ENCODE measurements around the gene PLEKHA7.

The PLEKHA7 gene

DNA sequence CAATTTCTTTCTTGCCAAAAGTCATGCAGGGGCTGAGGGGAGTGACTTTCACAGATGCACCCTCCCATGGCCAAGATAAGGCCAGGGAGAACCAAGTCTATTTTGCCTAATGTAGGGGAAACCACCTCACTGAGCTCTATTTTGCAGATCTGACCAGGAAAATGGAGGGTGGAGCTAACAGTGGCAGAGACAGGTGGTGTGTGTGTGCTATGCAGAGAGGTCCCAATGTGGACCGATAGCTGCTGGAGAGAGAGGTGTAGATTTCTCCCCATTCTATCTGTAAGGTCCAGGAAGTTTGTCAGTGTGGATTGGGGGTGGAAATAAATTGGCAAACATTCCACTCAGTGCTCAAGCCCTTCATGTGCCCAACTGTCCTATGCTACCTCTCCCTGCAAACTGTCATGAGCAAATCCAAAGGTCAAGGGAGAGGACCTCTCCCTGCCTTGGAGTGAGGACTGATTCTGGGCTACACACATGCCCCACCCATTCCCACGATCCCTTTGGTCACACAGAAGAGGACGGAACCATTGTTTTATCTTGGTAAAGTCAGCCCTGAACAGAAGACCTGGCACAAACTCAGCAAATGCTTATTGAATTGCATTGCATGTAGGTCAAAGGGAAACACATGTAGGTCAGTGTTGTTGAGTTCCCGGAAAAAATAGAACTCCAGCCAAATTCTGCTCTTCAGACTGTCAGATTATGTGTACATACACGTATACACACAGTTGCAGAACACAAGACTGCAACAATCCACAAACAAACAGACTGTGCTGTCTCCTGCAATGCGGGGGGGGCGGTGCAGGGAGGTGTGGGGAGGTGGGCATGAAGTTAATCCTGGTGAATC lies 209.9 kb downstream of the PLEKHA7 start:
- no peak for DNase-seq

DNA sequence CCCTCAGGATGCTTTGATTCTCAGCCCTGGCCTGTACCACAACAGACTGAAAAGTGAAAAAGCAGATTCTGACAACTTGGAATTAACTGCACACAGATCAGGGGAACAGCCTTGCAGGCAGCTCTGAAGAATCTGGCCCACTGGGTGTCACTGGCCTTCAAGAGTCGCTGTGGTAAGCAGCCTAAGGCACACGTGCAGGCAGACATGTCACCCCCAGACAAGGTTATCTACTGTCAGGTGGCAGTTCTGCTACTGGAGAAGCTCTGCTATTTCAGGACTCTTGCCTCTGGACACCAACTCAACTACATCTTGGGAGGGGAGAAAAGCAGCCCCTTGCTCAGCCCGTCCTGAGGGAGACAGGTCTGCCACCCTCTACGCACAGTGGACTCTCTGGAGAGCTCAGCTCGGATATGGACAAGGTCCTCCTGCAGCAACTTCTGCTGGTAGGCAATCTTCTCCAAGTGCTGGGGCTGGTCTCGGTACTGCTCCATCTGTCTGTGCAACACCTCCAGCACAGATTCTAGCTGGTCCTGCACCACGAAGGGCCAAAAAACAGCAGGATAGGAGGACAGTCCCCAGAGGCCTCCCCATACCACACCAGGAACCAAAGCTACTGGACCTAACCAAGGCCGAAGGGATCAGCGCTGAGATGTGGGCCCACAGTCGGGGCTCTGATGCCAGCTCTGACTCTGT lies 212.8 kb downstream of the PLEKHA7 start:
- no peak for DNase-seq

DNA sequence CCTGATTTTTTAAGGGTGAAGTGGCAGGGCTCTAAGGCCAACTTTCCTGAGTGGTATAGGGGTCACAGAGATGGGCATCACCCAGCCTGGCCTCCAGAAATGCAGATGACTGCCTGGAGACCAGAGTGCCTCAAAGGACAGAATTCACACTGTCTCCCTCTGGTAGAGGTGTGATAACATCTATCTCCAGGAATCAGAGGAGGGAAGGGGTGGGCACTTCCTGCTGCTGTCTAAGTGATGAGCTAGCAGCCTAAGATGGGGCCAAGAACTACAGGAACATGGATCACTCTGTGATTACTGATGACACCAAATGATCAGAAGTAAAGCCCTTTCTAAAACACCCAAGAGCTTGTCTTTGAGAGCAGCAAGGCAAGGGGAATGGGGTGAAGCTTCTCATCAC lies 213.8 kb downstream of the PLEKHA7 start:
- no peak for DNase-seq

DNA sequence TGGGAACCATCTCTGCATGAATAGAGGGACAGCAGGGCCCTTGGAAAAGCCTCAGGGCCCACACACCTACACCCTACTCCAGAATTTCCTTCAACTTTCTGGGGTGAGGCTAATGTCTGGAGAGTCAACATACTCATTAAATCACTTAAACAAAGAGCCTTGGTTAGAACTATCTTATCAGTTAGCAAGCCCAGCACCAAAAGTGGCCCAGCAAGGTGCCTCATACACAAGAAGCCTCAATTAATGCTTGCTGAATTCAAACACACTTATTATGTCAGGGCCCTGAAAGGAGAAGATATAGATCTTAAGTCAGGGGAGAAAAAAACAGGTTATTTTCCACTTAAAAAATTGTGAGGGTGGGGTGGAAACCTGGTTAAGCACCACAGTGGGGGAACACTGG lies 214.3 kb downstream of the PLEKHA7 start:
- no peak for DNase-seq

DNA sequence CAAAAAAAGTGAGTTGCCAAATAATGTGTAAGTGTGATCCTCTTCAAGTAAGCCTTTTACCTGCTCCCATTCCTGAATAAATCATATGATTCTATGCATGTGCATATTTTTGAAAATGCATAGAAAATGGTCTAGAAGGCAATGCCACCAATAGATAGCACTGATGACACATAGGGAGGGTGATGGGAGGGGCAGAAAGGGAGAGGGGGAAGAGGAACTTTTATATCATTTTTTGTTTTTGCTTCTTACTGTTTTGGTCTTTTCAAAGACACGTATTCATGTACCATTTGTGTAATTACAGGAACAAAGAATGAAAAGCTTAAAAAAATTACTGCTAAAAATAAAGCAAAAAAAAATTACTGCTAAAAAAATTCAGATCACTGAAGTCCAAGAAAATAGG lies 215.0 kb downstream of the PLEKHA7 start:
- DNase-seq, result no peak

DNA sequence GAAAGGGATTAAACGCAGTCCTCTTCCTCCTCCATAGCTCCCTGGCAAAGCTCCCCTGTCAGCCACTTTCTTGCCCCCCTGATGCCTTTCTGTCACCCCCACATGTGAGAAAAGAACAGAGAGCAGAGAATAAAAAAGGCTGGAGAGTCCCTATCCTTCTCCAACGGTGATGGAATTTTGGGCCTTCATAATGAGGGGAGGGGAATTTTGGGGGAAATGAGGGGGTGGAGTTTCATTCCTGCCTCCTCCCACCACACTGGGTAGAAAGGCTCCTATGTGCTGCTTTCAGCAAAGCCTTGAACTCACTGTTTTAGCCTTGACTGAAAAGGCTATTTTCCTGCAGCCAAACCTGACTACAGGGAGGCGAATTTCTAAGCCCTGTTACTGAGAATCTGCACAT lies 216.4 kb downstream of the PLEKHA7 start:
- DNase-seq, result no peak

DNA sequence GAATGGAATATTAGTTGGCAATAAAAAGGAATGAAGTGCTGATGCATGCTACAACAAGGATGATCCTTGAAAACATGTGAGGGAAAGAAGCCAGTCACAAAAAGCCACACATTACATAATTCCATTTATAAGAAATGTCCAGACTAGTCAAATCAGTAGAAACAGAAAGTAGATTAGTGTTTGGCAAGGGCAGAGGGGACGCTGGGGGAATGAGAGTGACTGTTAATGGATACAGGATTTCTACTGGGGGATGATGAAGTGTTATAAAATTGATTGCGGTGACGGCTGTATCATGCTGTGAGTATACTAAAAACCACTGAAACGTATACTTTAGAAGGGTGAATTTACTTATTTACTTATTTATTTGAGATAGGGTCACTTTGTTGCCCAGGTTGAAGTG lies 217.9 kb downstream of the PLEKHA7 start:
- DNase-seq, result no peak

DNA sequence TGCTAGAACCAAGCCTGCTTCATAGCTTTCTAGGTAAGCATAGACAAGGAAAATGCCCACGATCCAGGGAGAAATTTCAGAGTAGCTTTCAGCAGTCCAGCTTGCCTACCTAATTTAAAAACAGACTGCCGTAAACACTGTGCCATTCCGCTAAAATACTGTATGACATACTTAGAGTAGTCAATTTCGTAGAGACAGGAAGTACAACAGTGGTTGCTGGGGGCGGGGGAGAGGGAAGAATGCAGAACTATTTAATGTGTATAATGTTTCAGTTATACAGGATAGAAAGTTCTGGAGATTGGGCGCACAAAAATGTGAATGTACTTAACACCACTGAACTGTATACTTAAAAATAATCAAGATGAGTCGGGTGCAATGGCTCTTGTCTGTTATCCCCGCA lies 219.1 kb downstream of the PLEKHA7 start:
- DNase-seq, result peak; percentile 13

DNA sequence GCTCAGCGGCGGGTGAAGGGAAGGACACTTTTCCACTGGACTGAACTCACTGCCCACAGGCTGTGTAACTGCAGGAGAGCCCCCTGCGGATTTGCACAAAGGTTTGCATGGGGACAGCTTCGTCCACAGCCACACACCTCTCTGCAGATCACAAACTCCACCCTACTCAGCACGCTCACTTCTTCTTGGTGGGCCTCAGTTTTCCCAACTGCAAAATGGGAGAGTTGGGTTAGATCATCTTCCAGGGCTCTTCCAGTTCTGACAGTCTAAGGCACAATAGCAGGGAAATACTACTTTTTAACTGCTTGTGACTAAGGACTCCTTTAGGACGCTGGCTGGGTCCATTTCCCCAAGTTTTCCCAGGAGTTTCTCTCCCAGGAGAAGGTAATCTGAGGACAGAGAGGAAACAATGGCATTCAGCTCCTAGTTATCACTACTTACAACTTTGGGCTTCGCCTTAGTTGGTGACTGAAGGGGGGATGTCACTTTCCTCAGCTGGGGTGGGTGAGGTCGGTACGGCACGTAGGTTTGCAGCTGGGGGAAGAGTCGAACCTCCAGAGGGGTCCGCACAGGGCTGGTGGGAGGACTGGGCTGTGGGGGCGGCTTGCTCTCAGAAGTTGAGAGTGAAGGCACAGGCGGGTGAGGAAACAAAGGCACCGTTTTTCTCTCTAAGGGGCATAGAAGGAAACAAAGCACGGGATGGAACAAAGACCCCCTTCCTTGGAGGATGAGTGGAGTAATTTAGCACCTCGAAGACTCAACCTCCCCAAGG lies 220.0 kb downstream of the PLEKHA7 start:
- no peak for DNase-seq

DNA sequence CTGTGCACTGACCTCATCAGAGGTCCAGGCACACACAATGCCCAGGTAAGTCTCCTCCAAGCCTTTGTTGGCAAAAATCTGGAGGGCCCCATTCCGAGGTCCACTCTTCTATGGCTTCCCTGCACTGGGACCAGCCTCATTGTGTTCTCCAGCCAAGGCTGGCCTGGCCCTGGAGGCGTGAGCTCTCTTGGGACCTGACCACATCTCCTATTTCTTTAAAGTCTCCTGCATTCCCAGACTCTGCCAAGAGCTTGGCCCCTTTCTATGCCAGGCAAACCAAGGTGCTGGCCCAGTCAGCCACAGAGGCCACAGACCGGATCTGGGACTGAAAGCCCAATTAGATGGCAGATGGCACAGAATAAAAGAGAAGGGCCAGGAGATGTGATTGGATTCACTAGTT lies 220.7 kb downstream of the PLEKHA7 start:
- DNase-seq, result no peak

DNA sequence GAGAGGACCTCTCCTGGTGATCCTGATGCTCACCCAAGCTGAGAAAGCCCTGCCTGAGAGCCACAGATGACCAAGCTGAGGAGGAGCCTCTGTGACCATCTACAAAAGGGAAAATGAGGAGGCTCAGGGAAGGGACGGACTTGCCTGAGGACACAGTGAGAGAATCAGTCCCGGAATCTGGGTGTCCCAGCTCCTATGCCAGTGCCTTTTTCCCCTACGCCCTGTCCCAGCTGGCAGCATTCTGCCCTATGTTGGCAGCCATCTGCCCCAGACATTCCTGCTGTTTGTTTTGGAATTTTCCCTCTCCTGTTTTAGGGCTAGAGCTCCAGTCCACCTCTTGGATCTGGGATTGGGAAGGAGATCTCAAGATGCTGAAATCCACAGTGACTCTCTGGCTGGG lies 221.2 kb downstream of the PLEKHA7 start:
- DNase-seq, result no peak

DNA sequence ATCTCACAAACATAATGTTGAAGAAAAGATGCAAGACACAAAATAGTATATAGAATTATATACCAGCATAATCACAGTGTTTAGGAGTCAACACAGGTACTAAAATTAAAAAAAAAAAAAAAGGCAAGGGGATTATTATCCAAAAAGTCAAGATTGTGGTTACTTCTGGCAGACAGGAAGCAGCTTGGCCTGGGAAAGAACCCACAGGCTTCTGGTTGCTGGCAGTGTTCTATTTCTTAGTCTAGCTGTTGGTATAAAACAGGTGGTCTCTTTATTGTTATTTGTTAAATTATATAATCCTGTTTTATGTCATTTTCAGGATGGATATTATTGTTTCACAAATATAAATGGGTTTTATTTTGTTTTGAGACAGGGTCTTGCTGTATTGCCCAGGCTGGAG lies 221.8 kb downstream of the PLEKHA7 start:
- DNase-seq, result no peak

DNA sequence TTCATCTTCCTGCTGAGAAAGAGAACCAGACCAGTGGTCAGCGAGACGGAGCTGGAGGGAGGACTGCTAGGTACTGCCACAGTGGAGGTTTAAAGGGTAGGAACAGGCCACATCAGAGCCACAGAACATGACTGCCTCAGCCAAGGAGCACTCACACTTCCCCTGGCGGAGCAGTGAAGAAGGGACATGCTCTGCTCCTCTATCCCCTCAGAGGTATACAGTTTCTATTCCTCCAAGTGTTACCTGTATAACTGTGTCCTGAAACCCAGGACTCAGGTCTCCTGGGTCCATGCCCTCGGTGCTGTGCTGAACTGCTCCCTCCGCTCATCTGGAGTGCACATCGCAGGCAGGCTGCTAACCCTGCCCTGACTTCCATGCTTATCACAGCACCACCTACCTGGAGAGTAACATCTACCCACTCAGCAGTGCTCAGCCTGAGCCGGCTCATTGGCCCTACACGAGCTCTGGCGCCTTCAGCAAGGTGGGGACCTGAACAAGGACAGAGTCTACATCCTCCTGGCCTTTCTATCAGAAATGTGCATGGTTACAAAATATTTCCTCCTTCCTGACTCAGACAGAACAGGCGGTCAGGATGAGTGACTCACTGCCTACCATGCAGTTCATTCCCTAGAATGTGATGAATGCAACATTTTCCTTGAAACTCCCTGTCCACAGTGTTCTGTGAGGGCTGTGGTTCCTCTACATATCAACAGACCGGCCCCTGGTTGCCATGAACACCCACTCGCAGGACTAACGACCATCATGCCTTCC lies 222.8 kb downstream of the PLEKHA7 start:
- no peak for DNase-seq

DNA sequence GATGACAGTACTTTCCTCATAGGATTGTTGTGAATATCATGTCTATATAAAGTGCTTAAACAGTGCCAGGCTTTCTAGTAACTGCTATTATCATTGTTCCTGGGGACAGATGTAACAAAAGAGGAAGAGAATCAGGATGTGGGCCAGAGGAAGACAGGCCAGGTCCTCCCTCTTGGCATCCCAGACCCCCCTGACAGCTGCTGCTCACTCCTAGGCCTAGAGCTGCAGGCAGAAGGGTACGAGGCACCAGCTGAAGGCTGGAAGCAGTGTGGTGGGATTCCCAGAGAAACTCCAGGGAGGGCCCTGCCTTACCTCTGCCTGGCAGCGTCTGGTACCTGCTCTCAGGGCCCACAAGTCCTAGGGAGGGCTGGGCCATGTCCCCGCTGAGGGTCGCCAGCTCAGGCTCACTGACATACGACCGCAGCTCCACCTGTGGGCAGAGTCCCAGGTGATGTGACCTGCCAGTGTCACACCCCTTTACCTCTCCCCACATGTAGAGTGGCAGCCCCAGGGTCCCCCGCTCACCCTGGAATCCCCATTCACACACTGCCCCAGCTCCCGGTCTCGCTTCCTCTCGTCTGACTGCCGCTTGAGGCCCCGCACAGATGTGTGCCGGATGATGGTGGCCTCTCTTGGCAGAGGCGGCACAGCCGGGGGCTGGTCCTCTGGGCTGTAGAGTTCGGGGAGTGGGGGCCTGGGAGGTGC lies 223.6 kb downstream of the PLEKHA7 start:
- no peak for DNase-seq

DNA sequence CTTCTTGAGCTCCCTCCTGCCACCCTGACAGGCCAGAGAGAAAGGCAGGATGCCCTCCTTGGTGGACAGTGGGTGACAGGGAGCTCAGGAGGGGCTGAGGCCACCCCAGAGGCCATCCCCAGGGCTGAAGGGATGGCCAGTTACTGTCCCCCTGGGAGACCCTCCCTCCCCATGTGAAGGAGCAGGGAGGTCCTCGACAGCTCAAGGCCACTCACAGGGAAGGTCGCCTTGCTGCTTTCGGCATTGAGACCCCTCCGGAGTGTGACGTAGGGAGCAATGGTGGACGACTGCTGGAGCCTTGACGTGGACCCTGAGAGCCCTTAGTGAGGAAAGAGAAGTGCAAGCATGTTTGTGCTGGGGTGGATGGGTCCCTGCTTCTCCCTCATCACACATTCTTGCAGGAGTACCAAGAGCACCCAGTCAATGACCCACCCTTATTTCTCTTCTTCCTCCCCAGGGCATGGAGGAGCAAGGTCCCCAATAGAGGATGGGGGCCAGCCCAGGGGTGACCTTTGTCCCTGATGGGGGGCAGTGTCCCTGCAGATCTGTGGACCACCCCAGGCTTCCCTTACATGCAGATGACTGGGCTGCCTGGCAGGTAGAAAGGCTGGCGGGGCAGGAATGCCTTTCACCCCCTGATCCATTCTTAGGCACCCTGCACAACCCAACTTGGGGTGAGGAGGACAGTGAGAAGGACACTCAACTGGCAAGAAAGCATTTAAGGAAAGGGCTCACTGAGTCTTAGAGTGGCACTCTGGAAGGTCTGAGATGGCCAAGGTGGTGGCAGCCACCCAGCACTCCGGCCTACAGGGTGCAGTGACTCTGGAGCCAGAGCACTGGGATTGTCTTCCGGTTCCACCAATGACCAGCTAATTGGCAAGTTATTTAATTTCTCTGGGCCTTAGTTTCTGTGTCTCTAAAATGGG lies 224.4 kb downstream of the PLEKHA7 start:
- DNase-seq, result no peak

DNA sequence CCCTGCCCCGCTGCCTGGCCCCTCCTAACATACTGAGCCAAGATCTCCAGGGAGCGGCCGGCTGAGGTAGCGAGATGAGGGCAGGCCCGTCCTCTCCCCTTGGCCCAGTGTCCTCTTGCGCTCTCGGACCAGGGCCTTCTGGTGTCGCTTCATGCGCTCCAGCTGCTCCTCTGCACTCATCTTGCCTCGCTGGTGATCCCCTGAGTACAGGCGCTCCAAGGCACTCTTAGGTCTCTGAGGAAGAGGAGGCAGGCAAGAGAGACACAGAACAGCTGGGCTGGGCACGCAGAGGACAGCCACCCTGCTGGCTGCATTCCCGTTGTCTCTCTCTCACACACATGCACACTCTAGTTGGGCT lies 225.2 kb downstream of the PLEKHA7 start:
- no peak for DNase-seq

DNA sequence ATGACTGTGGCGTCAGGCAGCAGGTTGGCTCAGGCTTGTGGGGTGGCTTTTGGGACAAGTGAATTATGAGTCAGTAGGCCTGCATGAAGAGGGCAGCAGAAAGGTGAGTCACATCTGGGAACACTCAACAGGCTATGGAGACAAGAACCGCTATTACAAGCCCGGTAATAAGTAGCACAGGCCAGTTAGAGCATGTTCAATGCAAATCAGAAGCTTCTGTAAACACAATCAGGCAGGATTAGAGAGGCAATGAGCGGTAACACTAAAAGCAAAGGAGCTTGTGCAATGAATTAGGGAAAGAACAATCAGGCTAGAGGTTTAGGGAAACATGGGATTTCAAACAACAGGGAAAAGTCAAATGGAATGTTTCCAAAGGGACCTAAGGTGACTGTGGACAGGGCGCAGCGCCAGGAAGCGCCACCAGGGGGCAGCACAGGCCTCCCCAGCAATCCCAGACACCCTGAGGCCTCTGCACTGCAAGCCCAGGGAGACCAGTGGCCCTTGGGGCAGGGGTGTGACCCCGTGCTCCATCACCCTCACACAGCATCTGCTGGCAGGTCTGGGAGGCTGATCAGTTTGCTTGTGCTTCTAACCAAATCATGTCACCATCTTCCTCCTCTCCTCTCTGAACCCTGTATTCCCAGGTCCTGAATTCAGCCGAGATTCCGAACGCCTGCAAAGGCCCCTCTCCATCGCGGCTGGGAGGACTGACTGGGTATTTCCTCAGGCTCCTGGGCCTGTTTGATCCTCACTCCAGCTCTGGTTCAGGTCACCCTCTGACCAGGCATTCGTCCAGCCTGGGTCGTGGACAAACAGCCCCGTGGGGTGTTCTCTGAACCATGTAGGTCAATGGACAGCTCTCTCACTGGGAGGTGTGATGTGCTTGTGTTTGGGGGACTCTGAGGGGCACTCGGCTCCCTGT lies 225.8 kb downstream of the PLEKHA7 start:
- DNase-seq, result peak; percentile 39

DNA sequence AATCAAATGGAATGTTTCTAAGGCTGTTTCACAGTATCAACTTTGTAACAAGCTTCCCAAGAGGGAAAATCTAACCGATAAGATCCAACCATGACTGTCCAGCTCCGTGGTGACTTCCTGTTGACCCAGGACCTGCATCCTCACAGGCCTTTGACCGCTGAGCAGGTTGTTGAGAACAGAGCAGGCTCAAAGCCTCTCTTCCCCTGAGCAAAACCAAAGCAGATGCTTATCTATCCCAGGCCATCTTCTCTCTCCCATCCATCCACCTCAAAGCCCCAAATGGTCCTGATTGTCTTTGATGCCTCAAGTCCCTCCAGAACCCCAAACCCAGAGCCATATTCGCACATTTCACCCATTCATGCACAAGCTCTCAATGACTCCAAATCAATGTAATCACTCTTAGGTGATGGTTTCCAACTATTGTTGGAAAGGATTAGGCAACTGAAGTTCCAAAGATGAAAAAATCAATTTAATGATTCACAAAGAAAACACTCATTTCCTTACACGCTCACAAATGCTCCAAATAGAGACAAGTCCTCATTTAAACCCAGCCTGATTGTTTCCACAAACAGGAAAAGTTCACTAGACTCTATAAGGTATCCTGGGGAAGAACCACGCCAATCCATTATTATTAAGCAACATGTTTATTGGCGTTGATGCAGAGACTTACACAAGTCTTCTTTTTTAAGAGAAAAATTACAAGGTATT lies 227.0 kb downstream of the PLEKHA7 start:
- DNase-seq, result no peak

DNA sequence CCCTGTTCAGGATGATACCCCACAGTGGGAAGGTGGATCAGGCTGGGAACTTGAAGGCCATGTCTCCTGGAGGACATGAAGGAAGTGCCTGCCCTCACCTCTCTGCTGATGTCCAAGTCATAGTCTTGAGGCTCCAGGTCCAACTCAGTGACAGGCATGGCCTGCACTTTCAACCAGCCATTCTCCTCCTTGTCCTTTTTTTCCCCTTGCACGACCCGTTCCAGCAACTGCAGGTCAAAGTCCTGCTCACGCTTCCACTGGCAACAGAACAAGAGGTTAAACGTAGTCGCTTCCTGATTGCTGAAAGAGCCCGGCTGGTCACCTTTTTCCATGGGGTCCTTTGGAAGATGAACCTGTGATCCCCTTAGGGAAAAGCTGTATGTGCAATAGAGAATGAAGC lies 228.1 kb downstream of the PLEKHA7 start:
- DNase-seq, result no peak

Measured in central memory CD4-positive, alpha-beta T cell (primary cell).